IMR-90 (cell line): Measurements from ENCODE around the gene ARMC9. TPM values are rescaled to one million over a fixed set of nuclear protein-coding genes. Genes with fewer than 3 reads are reported as not detected.

Source experiments
- ATAC-seq: fragments of 200-7000 bp; cut with Tn5 transposase; 2 replicates; pipeline ENCODE4 v1.9.1; 2020; ENCODE audit warnings: low read depth, mild to moderate bottlenecking, moderate library complexity
- BruUV-seq: library from RNA; stranded (reverse); fragments of 400-500 nt; replicated peaks from 2 replicates; lab custom pipeline; 2021; lab: Mats Ljungman, UMichigan
- CTCF ChIA-PET: fragments of 300-600 bp; formaldehyde crosslinking; extraction: SDS; loops from one replicate; lab custom pipeline; 2021; ENCODE audit warnings: antibody characterized with exemption; lab: Yijun Ruan, JAX
- POLR2A ChIA-PET: fragments of 300-600 bp; sonication (Branson Sonifier 250); formaldehyde crosslinking; loops from one replicate; lab custom pipeline; 2022; ENCODE audit warnings: antibody characterized with exemption; ENCODE audit not compliant: unreplicated experiment; lab: Charles Lee
- DNase-seq: peaks from one replicate; pipeline ENCODE4 v3.0.0; 2013
- H2AFZ ChIP-seq: replicated peaks from 2 replicates; pipeline ENCODE3; 2013; ENCODE audit warnings: low read length, mild to moderate bottlenecking; ENCODE audit not compliant: poor library complexity
- H2AK5ac ChIP-seq: 2 replicates; pipeline ENCODE4 v1.6.1; 2013; ENCODE audit warnings: low read depth, low read length, inconsistent platforms
- H2AK9ac ChIP-seq: replicated peaks from 2 replicates; pipeline ENCODE3; 2013; ENCODE audit warnings: mild to moderate bottlenecking, low read depth, low read length, moderate library complexity; ENCODE audit not compliant: poor library complexity
- H2BK120ac ChIP-seq: 2 replicates; pipeline ENCODE4 v1.6.1; 2013; ENCODE audit warnings: low read depth, low read length, inconsistent platforms
- H2BK15ac ChIP-seq: 3 replicates; pipeline ENCODE4 v1.6.1; 2013; ENCODE audit warnings: low read depth, low read length, inconsistent platforms
- H2BK20ac ChIP-seq: 2 replicates; pipeline ENCODE4 v1.6.1; 2013; ENCODE audit warnings: low read depth, mild to moderate bottlenecking, inconsistent platforms, low read length, moderate library complexity
- H2BK5ac ChIP-seq: 2 replicates; pipeline ENCODE4 v1.6.1; 2013; ENCODE audit warnings: mild to moderate bottlenecking, low read depth, low read length, inconsistent platforms; ENCODE audit not compliant: poor library complexity, severe bottlenecking
- H3K14ac ChIP-seq: replicated peaks from 2 replicates; pipeline ENCODE4 v1.6.1; 2013; ENCODE audit warnings: low read depth, low read length, inconsistent platforms
- H3K18ac ChIP-seq: 2 replicates; pipeline ENCODE4 v1.6.1; 2013; ENCODE audit warnings: low read depth, low read length, control low read depth
- H3K23ac ChIP-seq: 2 replicates; pipeline ENCODE4 v1.6.1; 2013; ENCODE audit warnings: low read depth, low read length, inconsistent platforms
- H3K27ac ChIP-seq: 2 replicates; pipeline ENCODE4 v1.5.1; 2013; ENCODE audit warnings: mild to moderate bottlenecking, control low read depth, low read length; ENCODE audit not compliant: insufficient read depth
- H3K27me3 ChIP-seq: 2 replicates; pipeline ENCODE4 v1.6.1; 2013; ENCODE audit warnings: low read length; ENCODE audit not compliant: control insufficient read depth, insufficient read depth
- H3K36me3 ChIP-seq: 2 replicates; pipeline ENCODE4 v1.6.1; 2013; ENCODE audit warnings: low read length, mixed read lengths; ENCODE audit not compliant: control insufficient read depth, insufficient read depth
- H3K4ac ChIP-seq: 2 replicates; pipeline ENCODE4 v1.6.1; 2013; ENCODE audit warnings: low read depth, low read length, inconsistent platforms
- H3K4me1 ChIP-seq: 2 replicates; pipeline ENCODE4 v1.6.1; 2013; ENCODE audit warnings: low read length, mixed read lengths; ENCODE audit not compliant: control insufficient read depth, insufficient read depth
- H3K4me2 ChIP-seq: 2 replicates; pipeline ENCODE4 v1.6.1; 2013; ENCODE audit warnings: low read depth, mild to moderate bottlenecking, control low read depth, low read length, moderate library complexity
- H3K4me3 ChIP-seq: 2 replicates; pipeline ENCODE4 v1.5.1; 2013; ENCODE audit warnings: low read depth, mild to moderate bottlenecking, control low read depth, low read length, moderate library complexity; ENCODE audit not compliant: insufficient read depth
- H3K56ac ChIP-seq: 2 replicates; pipeline ENCODE4 v1.6.1; 2013; ENCODE audit warnings: low read length, inconsistent platforms; ENCODE audit not compliant: insufficient read depth; ENCODE audit errors: extremely low read depth
- H3K79me1 ChIP-seq, 2 experiments: 2 replicates each; pipeline ENCODE4 v1.6.1; 2013; ENCODE audit warnings: low read length in 2 of 2, inconsistent platforms in 1 of 2, low read depth in 1 of 2
- H3K9ac ChIP-seq: 2 replicates; pipeline ENCODE4 v1.6.1; 2013; ENCODE audit warnings: low read depth, low read length, control low read depth
- H3K9me1 ChIP-seq: 2 replicates; pipeline ENCODE4 v1.6.1; 2013; ENCODE audit warnings: low read length, inconsistent platforms; ENCODE audit not compliant: insufficient read depth
- H3K9me3 ChIP-seq: 2 replicates; pipeline ENCODE4 v1.6.1; 2013; ENCODE audit warnings: low read length; ENCODE audit not compliant: control insufficient read depth, insufficient read depth
- H4K20me1 ChIP-seq: 2 replicates; pipeline ENCODE4 v1.6.1; 2013; ENCODE audit warnings: low read length, inconsistent platforms; ENCODE audit not compliant: insufficient read depth
- H4K5ac ChIP-seq: 2 replicates; pipeline ENCODE4 v1.6.1; 2013; ENCODE audit warnings: mild to moderate bottlenecking, low read depth, low read length, control low read depth
- H4K8ac ChIP-seq, 2 experiments: 2 replicates each; pipeline ENCODE4 v1.6.1; 2013; ENCODE audit warnings: low read depth in 2 of 2, low read length in 2 of 2, control low read depth in 1 of 2, inconsistent platforms in 1 of 2
- H4K91ac ChIP-seq: 2 replicates; pipeline ENCODE4 v1.6.1; 2013; ENCODE audit warnings: low read depth, low read length, inconsistent platforms; ENCODE audit not compliant: insufficient read depth
- BHLHE40 ChIP-seq: fragments of 150-350 bp; IDR thresholded peaks from 2 replicates; pipeline ENCODE4 v1.6.1; 2016; ENCODE audit warnings: mild to moderate bottlenecking, low read depth, low read length
- ELK1 ChIP-seq: fragments of 150-350 bp; IDR thresholded peaks from 2 replicates; pipeline ENCODE4 v1.6.1; 2016; ENCODE audit warnings: low read depth, mild to moderate bottlenecking, low read length, moderate library complexity, borderline replicate concordance
- NFE2L2 ChIP-seq: fragments of 150-350 bp; IDR thresholded peaks from 2 replicates; pipeline ENCODE4 v1.6.1; 2016; ENCODE audit warnings: low read depth, mild to moderate bottlenecking, low read length
- RAD21 ChIP-seq: IDR thresholded peaks from 2 replicates; pipeline ENCODE4 v1.6.1; 2012; ENCODE audit warnings: low read length, improper control_type of control experiment
- WGBS, 2 experiments: methylation state at CpG; one replicate each; pipeline versions ENCODE4 v1.1.5 to v1.1.7; 2013; ENCODE audit warnings: missing lambda C conversion rate in 2 of 2; ENCODE audit not compliant: insufficient read length in 1 of 2; ENCODE audit errors: extremely low coverage in 2 of 2; 5-methylcytosine and 5-hydroxymethylcytosine counted together
- dilution Hi-C: fragments of 300-500 bp; cut with HindIII; formaldehyde crosslinking; loops from one replicate; pipeline ENCODE4 v1.14.3; 2018; ENCODE audit warnings: low sequenced_read_pairs; ENCODE audit not compliant: unreplicated experiment
- in situ Hi-C: fragments of 300-500 bp; cut with MboI; formaldehyde crosslinking; loops from 3 replicates; pipeline ENCODE4 v1.14.3; 2019; ENCODE audit warnings: low sequenced_read_pairs, inconsistent platforms, mixed read lengths
- intact Hi-C: fragments of 100-400 bp; cut with micrococcal nuclease; formaldehyde crosslinking; loops from 2 replicates; pipeline ENCODE4 v1.10.0; 2022
- polyA plus RNA-seq, 3 experiments: library from polyadenylated mRNA; depleted of rRNA; stranded (reverse); fragments of >200 nt; gene quantifications; 2 replicates each; pipeline ENCODE4 v1.2.3, GENCODE V29; 2012; ENCODE audit warnings: low replicate concordance in 1 of 3
- total RNA-seq: library from RNA; depleted of rRNA; stranded (reverse); fragments of >200 nt; gene quantifications from 2 replicates; pipeline ENCODE4 v1.2.3, GENCODE V29; 2012

Gene ARMC9
- total and polyA plus RNA-seq, 2 of the 4 experiments (the other 2 are of a cell fraction), result 36.0 to 46.6 TPM

GRCh38 chr2:231193216-231193615 is 5.2 kb upstream of the ARMC9 start:
- BruUV-seq, result no TSS peak
- Histone ChIP-seq H4K20me1 (no peaks in the 10 kb centered on the region), H3K79me1 (peaks cover 0 to 7% of the 10 kb centered on the region in 2 experiments; a peak in 1 of 4 replicates), H2AK9ac (no peak overlapping the region), H3K36me3 (no peaks in the 10 kb centered on the region), H3K9me1 (peaks cover 7% of the 10 kb centered on the region; the same call in 1 of the 2 replicates), H3K18ac (no peak overlapping the region; the same call in 1 of the 2 replicates), H3K14ac (0 out of 2 replicates have a peak overlapping the region, but pooled peaks have one; percentile 38), H3K27me3 (no peaks in the 10 kb centered on the region), H4K8ac (peak overlapping the region; percentile 86 to 97), H3K56ac (0 out of 2 replicates have a peak overlapping the region, but pooled peaks have one; percentile 19), H3K4ac (peak overlapping the region; percentile 97), H2AK5ac (peak overlapping the region; percentile 66; the same call in 1 of the 2 replicates), H3K23ac (no peak overlapping the region), H4K91ac (peak overlapping the region; percentile 85), H2BK5ac (peak overlapping the region; percentile 25), H4K5ac (peak overlapping the region; percentile 62), H2AFZ (peak overlapping the region; percentile 71), H2BK15ac (peak overlapping the region; percentile 67; the same call in 1 of the 3 replicates), H3K9ac (0 out of 2 replicates have a peak overlapping the region, but pooled peaks have one; percentile 13), H3K9me3 (no peaks in the 10 kb centered on the region), H2BK20ac (peak overlapping the region; percentile 89), H3K4me2 (no peak overlapping the region), H3K4me1 (peaks cover 14% of the 10 kb centered on the region; the same call in 1 of the 2 replicates), H3K27ac (no peak overlapping the region), H3K4me3 (no peak overlapping the region), H2BK120ac (peak overlapping the region; percentile 99)
- CTCF ChIA-PET, result interaction anchor here (0.5 to 4.2 kb wide), 8 partner anchors 10 to 416 kb away, joined by 3 to 25 read pairs (median 4); no protein-coding TSS in a partner anchor
- ATAC-seq (no peak; the same call in 1 of the 2 replicates), DNase-seq (peak; percentile 61)
- intact Hi-C loops, result no loop called here
- WGBS, 2 experiments, result no CpG with 5 or more reads among the region's 3 CpGs
- POLR2A ChIA-PET, result no interaction called here
- dilution Hi-C loops, result no loop called here
- in situ Hi-C loops, result loop anchor here (5.0 kb wide), 1 partner anchor 81 kb away; no protein-coding TSS in a partner anchor
- no peak for TF ChIP-seq NFE2L2
- TF ChIP-seq BHLHE40, result no peak
- no peak for TF ChIP-seq ELK1
- TF ChIP-seq RAD21, result no peak
